Nucleus accumbens (tissue), 56 donors: Measurements from ENCODE around the gene GPX1.

Experiments used
- DNase-seq, 56 donors: peaks; one replicate each; lab custom pipeline; 2025; lab: John Stamatoyannopoulos, UW

Gene GPX1

DNA sequence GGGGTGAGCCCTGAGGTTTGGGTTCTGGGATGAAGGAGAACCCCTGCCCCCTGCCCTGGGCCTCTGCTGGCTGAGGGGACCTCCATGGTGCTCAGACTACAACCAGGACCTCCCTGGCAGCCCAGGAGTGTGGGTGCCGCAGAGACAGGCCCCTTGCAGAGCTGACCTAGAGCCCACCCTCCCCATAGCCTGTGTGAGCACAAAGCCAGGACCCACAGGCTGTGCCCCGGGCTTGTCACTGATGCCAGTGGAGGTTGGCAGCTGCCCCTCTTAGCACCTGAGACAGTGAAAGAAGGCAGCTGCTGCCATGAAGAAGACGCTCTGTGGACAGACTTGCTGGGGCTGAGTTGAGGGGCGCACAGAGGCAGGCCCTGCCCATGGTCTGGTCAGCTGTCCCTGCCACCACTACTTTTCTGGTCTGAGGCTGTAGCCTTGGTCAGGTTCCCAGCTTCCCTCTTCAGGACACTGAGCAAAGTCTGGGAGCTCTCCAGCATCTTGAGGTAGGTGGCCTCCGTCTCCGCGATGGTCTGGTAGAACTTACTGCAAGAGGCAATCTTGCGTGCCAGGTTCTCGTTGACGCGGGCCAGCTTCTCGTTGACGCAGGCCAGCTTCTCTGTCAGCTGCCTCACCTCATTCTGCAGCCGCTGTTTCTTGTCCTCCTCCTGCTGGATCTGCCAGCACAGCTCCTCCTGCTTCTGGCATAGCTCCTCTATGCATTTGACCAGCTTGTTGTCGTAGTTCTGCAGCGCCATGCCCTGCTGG, 41.3 kb downstream of the GPX1 start:
- DNase-seq, result peak in 28 of 56 donors; percentile 2 to 87 (median 32)

DNA sequence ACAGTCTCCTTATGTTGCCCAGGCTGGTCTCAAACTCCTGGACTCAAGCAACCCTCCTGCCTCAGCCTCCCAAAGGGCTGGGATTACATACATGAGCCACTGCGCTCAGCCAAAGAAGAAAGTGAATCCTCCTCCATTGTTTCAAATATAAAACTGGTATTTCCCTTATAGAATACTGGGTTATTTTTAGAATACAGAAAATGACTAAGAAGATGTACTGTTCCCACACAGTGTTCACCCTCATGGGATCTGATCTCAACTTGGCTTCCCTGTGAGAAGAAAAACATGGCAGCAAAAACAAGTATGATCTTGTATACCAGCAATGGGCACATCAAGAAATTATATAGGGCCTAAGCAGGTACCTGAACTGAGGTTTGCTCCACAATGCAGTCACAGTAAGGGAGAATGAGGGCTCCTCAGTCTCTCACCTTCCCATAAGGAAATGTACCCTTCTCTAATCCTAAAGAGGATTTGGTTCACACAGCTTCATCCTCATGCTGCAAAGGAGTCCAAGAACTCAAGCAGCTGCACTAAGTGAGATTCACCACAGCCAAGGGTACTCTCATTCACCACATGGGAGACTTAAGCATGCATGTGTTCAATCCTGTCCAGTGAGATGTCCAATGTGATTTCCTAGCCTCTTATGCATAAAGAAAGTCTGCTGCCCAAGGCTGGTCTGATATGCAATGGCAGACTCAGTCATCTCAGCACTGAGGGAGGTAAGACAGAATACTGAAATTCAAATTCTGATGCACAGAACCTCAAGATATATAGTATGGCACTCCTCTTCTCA, 44.1 kb downstream of the GPX1 start:
- DNase-seq, result peak in 1 of 56 donors; percentile 2

DNA sequence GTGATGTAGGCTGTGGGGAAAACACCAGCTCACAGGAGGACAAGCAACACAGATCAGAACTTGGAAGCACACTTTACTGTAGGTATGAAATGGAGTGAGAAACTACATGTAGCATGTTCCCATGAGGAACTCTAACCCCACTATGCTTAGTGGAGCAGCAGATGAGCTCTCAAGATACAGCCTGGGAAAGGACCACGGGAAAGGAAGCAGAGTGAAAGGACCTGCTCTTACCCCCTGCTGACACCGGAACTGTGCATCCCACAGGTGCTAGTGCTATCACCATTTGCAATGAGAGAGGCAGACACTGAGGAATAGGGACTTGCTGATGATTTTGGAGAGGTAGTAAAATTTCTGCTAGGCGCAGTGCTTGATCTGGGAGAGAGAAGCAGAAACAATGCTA, 46.9 kb downstream of the GPX1 start:
- no peak for DNase-seq

DNA sequence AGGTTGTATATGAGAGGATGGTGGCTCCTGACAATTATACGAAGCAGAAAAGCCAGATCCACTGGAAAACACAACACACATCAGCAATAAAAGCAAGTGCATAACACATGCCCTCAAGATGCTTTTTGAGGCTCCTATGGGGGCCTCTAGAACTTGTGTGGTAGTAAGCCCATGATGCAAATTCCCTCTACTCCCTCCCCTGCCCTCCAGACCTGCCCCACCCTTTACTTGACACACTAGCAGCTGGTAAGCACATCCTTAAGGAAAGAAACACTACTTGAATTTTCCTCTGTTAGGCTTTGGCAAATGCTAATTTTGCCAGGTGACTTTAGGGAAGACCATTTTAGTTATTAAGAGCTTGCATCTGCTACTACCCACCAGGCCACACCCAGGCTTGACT, 47.5 kb downstream of the GPX1 start:
- no peak for DNase-seq
